ENCODE data around the gene USP21.

Gene USP21

DNA sequence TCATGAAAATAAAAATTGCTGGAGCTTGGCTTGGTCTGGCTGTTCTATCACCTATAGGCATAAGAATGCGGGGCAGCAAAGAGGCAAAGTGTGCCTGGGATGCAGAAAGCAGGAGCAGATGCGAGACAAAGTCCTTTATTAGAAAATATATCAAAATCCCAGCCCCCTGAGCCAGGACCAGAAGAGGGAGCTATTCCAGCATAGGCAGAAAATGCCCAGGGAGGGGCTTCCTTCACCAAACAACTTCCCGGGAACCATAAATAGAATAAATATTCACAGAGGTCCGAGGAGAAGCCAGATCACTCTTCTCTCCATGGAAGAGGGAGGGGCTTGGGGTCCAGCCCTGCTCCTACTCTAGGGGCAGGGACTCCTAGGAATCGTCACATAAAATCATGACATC lies 11.9 kb downstream of the USP21 start:
- no peak for DNase-seq (ENCODE audit: low spot score)

GRCh38 chr1:161171696-161172095 lies 12.4 kb downstream of the USP21 start:
- no peak for DNase-seq (ENCODE audit: low spot score)

GRCh38 chr1:161172349-161172748 lies 13.0 kb downstream of the USP21 start:
- DNase-seq (ENCODE audit: low spot score), result no peak

GRCh38 chr1:161172776-161173376 lies 13.6 kb downstream of the USP21 start:
- no peak for DNase-seq (ENCODE audit: low spot score)

GRCh38 chr1:161173711-161174110 lies 14.4 kb downstream of the USP21 start:
- no peak for DNase-seq (ENCODE audit: low spot score)

- DNase-seq (ENCODE audit: low spot score), result no peak
Measured at GRCh38 chr1:161174911-161175310, 15.6 kb downstream of the USP21 start.

- DNase-seq (ENCODE audit: low spot score), result peak; percentile 40
Measured at GRCh38 chr1:161175771-161176453, 16.6 kb downstream of the USP21 start.

DNA sequence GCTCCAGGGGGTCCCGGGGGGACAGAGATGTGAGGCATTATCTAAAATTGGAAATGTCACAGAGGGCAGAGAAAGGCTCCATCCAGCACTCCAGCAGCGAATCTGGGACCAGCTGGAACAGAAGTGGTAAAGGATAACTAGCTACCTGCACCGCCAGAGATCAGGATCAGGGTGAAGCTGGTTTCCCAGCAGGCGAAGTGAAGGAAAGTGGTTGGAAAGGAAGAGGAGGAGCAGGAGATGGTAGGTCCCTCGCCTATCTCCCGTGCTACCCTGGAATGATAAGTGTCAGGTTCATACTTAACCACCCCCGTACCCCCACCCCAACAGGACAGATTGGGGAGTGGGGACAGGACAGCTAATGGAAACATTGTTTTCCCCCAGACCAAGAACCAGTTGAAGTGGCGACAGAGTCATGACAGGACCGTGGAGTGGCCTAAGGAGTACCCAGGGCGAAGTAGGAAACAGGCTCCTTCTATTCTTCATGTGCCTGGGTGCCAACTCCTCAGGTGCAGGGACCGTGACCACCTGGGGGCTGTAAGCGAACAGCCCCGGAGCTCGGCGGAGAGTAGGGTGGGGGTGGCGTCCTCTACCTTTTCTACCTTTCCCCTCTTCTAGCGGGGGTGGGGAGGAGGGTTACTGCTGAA lies 17.3 kb downstream of the USP21 start:
- DNase-seq (ENCODE audit: low spot score), result no peak

DNA sequence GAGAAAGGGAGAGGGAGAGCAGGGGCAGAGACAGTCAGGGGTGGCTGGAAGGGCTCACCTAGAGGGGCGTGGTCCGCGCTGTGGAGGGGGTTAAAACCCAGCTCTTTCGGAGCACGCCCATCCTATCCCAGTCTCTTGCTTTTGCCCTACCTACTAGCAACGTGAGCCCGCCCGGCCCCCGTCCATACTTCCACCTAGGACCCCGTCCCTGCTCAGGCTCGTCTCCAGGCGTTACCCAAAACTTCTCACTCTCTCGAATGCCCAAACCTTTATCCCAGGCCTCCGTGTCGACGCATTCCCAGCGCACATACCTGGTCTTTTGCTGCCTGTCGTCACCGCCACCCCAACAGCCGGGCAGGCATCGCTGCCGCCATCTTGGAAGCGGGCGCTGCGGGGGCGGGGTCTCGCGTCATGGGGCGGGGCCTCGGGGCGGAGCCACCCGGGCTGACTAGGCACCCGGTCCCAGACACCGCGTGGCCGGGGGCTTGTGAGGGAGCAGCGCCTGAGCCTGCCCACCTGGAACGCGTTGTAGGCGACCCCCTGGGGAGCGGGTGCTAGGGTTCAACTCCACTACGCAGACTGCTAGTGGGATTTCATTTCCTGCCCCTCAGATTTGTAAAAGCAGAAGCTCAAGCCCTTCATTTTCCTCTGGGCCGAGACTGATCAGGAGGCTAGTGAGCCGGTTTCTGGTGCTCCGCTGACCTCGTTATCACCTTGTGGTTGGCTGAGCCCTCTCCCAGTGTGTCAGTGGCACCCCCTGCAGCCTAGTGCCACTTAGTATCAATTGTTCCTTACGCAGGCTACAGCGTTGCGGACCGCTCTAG lies 18.0 kb downstream of the USP21 start, which contains the start of gene B4GALT3:
Gene B4GALT3, minus strand, starts transcription at position 396 of the 824 bp plus-strand sequence. CDS start 1,447 bp downstream, outside the sequence.
- DNase-seq (ENCODE audit: low spot score), result peak; percentile 96

DNA sequence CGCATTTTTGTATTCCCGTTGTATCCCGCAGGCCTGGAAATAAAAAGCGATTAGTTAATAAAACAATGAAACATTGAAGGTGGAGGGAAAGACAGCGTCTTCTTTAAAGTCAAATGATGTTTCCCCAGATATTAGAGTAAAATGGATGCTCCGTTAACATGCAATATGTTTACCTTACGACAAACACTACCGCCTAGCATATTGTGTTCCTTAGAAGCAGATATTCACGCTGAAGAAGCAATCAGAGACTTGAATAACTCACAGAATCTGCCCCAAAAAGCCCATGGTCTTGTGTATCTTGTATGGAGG lies 18.6 kb downstream of the USP21 start:
- peak; percentile 49 for DNase-seq (ENCODE audit: low spot score)

GRCh38 chr1:161179698-161180097 lies 20.4 kb downstream of the USP21 start:
- no peak for DNase-seq (ENCODE audit: low spot score)

DNA sequence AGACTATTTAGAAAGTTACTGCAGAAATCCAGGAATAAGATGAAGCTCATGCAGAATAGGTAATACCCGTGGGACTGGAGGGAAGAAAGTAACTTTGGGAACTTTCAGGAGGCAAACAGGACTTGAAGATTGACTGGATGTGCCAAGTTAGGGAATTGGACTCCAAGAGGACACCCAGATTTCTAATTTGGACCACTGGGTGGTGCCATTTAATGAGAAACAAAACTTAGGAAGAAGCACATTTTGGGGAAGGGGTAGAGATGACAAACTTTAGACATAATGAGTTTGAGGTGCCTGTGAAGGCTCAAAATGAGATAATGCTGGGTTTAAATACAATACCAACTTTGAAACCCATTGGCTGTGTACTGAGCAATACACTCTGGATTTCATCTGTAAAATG lies 21.3 kb downstream of the USP21 start:
- peak; percentile 64 for DNase-seq (ENCODE audit: low spot score)

- DNase-seq (ENCODE audit: low spot score), result no peak
Measured at GRCh38 chr1:161182214-161182613, 22.9 kb downstream of the USP21 start.

- peak; percentile 99 for DNase-seq (ENCODE audit: low spot score)
Measured at GRCh38 chr1:161185282-161185682, 26.0 kb downstream of the USP21 start.

GRCh38 chr1:161185732-161186311 lies 26.5 kb downstream of the USP21 start:
- DNase-seq (ENCODE audit: low spot score), result peak; percentile 91

DNA sequence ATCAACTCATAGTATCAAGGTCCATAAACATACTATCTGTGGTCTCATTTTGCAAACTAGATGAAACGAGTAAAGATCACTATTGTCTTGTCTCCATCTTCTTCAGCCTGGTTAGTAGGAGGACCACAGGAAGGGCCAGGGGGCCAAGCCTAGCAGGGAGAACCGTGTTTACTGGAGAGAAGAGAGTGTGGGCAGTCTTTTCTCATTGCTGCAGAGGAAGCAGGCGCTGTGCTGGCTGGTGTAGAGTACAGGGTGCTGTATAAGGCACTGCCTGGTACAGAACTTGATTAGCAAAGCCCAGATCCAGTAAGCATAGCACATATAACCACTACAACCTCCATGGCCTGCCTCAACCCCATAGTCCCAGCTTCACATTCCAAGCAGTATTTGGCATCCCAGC lies 28.0 kb downstream of the USP21 start:
- DNase-seq (ENCODE audit: low spot score), result no peak

DNA sequence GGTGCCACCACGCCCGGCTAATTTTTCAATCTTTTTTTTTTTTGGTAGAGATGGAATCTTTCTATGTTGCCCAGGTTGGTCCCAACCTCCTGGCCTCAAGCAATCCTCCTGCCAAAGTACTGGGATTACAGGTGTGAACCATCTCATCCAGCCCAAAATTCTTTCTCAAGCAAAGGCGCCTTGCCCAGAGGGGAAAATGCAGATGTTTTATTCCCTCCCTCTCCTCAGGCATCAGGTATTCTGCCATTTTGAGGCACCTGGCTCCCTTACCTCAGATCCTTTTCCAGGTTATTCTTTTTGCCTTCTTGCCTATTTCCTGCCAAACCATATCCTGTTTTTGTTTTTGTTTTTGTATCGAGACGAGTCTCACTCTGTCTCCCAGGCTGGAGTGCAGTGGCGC lies 29.1 kb downstream of the USP21 start:
- DNase-seq (ENCODE audit: low spot score), result no peak

- no peak for DNase-seq (ENCODE audit: low spot score)
Measured at GRCh38 chr1:161189036-161189435, 29.7 kb downstream of the USP21 start.

DNA sequence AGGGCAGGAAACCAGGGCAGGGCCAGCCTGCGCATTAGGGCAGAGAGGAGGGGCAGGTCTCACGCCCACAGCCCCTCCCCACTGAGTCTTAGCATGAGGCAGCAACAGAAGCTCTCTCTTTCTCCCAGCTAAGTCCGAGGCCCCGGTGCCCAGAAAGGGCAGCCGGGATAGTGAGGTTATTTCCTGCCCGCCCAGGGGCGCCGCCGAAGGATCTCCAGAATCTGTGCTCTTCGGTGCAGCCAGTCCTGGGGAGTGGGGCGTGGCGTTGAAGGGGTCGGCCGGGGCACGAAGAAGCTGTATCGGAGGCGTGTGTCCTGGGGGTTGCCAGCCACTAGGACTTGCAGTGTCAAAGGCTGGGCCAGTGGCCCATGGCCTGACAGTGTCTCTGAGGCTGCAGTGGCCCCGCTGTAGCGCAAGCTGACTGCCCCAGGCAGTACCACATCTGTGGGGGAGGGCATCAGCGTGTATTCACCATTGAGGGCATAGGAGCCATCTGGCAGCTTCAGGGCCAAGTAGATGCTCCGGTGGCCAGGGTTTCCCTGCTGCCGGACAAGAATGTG lies 31.7 kb downstream of the USP21 start:
- no peak for DNase-seq (ENCODE audit: low spot score)

- no peak for DNase-seq (ENCODE audit: low spot score)
Measured at GRCh38 chr1:161191971-161192370, 32.7 kb downstream of the USP21 start.

- DNase-seq (ENCODE audit: low spot score), result peak; percentile 95
Measured at GRCh38 chr1:161192476-161193465, 33.5 kb downstream of the USP21 start.

Measured in NAMALWA (cell line).